SK-N-SH (cell line): ENCODE measurements around the gene KYAT1. TPM values are rescaled to one million over a fixed set of nuclear protein-coding genes. Genes with fewer than 3 reads are reported as not detected.

Source experiments
- CTCF ChIA-PET: fragments of 300-600, 350-600 bp; formaldehyde crosslinking; extraction: SDS; loops from one replicate; lab custom pipeline; 2021; lab: Yijun Ruan, JAX
- POLR2A ChIA-PET: fragments of 350-600 bp; sonication (Branson Sonifier 250); formaldehyde crosslinking; extraction: SDS; loops from one replicate; lab custom pipeline; 2020; ENCODE audit warnings: antibody characterized with exemption, inconsistent platforms; lab: Yijun Ruan, JAX
- DNase-seq: peaks from one replicate; pipeline ENCODE4 v3.0.0; 2012
- H2AFZ ChIP-seq: fragments of 200-600 bp; sonication (generic); 2 replicates; pipeline ENCODE4 v1.8.1; 2016; ENCODE audit warnings: antibody characterized with exemption, mild to moderate bottlenecking, low read depth
- H3F3A ChIP-seq: fragments of 200-600 bp; sonication (generic); replicated peaks from 2 replicates; pipeline ENCODE3; 2016; ENCODE audit warnings: antibody characterized with exemption, mild to moderate bottlenecking; ENCODE audit not compliant: insufficient read depth
- H3K27ac ChIP-seq, 2 experiments: fragments of 200-500 bp in 1 of 2; fragments of 200-600 bp in 1 of 2; sonication (Bioruptor generic) in 1 of 2; sonication (generic), shearing (Covaris generic) in 1 of 2; 2 replicates each; pipeline versions ENCODE4 v1.5.1 to v1.6.1; 2014 to 2016; ENCODE audit warnings: low read depth in 2 of 2, inconsistent platforms in 1 of 2, low read length in 1 of 2, mild to moderate bottlenecking in 1 of 2, mixed read lengths in 1 of 2
- H3K27me3 ChIP-seq: fragments of 200-600 bp; sonication (generic), shearing (Covaris generic); 2 replicates; pipeline ENCODE4 v1.6.1; 2016; ENCODE audit warnings: mixed run types; ENCODE audit not compliant: insufficient read depth
- H3K36me3 ChIP-seq, 2 experiments: fragments of 200-500 bp in 1 of 2; fragments of 200-600 bp in 1 of 2; sonication (Bioruptor generic) in 1 of 2; sonication (generic) in 1 of 2; replicated peaks in 1 of 2; 2 replicates each; pipeline versions ENCODE3 to v1.5.1; 2014 to 2016; ENCODE audit warnings: low read length in 1 of 2, mild to moderate bottlenecking in 1 of 2; ENCODE audit not compliant: insufficient read depth in 2 of 2, control insufficient read depth in 1 of 2
- H3K4me1 ChIP-seq, 2 experiments: fragments of 200-500 bp in 1 of 2; fragments of 200-600 bp in 1 of 2; sonication (Bioruptor generic) in 1 of 2; sonication (generic), shearing (Covaris generic) in 1 of 2; 2 replicates each; pipeline versions ENCODE4 v1.5.1 to v1.6.1; 2014 to 2016; ENCODE audit warnings: low read depth in 1 of 2, low read length in 1 of 2, mixed run types in 1 of 2; ENCODE audit not compliant: insufficient read depth in 2 of 2, control insufficient read depth in 1 of 2
- H3K4me2 ChIP-seq: fragments of 200-600 bp; sonication (generic), shearing (Covaris generic); 2 replicates; pipeline ENCODE4 v1.6.1; 2017; ENCODE audit warnings: mixed run types
- H3K4me3 ChIP-seq, 2 experiments: fragments of 200-500 bp in 1 of 2; fragments of 200-600 bp in 1 of 2; sonication (Bioruptor generic) in 1 of 2; sonication (generic), shearing (Covaris generic) in 1 of 2; 2 replicates each; pipeline versions ENCODE4 v1.5.1 to v1.8.1; 2014 to 2016; ENCODE audit warnings: low read depth in 2 of 2, inconsistent platforms in 1 of 2, low read length in 1 of 2, mild to moderate bottlenecking in 1 of 2, mixed read lengths in 1 of 2, moderate library complexity in 1 of 2
- H3K79me2 ChIP-seq: fragments of 200-600 bp; sonication (generic); 2 replicates; pipeline ENCODE4 v1.8.1; 2017; ENCODE audit warnings: mild to moderate bottlenecking; ENCODE audit not compliant: insufficient read depth
- H3K9ac ChIP-seq: fragments of 200-600 bp; sonication (generic); 2 replicates; pipeline ENCODE4 v1.6.1; 2017; ENCODE audit warnings: mixed run types
- H3K9me2 ChIP-seq: fragments of 200-600 bp; sonication (generic); 2 replicates; pipeline ENCODE4 v1.6.1; 2017; ENCODE audit warnings: mixed run types
- H3K9me3 ChIP-seq: fragments of 200-600 bp; sonication (generic); 2 replicates; pipeline ENCODE4 v1.6.1; 2017; ENCODE audit warnings: mixed run types, mild to moderate bottlenecking, moderate library complexity
- H4K20me1 ChIP-seq: fragments of 200-600 bp; sonication (generic); 2 replicates; pipeline ENCODE4 v1.6.1; 2017; ENCODE audit warnings: mild to moderate bottlenecking, mixed run types; ENCODE audit not compliant: insufficient read depth
- EP300 ChIP-seq, 2 experiments: IDR thresholded peaks; 2 replicates each; pipeline versions ENCODE4 v1.4.0 to v1.6.1; 2012; ENCODE audit warnings: borderline replicate concordance in 1 of 2, low read depth in 1 of 2, low read length in 1 of 2
- EZH2phosphoT487 ChIP-seq: fragments of 200-600 bp; sonication (generic); IDR thresholded peaks from 2 replicates; pipeline ENCODE4 v1.6.1; 2017; ENCODE audit warnings: low read depth, mixed run types, mild to moderate bottlenecking, antibody characterized with exemption, moderate library complexity, borderline replicate concordance
- FOSL2 ChIP-seq: IDR thresholded peaks from 2 replicates; pipeline ENCODE4 v1.4.0; 2012; ENCODE audit warnings: low read depth, mild to moderate bottlenecking, moderate library complexity, borderline replicate concordance
- FOXJ3 ChIP-seq: sonication (generic); formaldehyde crosslinking; IDR thresholded peaks from 2 replicates; pipeline ENCODE4 v1.5.1; 2020; ENCODE audit warnings: mild to moderate bottlenecking, missing genetic modification reagents
- FOXM1 ChIP-seq: IDR thresholded peaks from 2 replicates; pipeline ENCODE4 v1.4.0; 2012; ENCODE audit warnings: low read depth, mild to moderate bottlenecking
- GABPA ChIP-seq: IDR thresholded peaks from 2 replicates; pipeline ENCODE4 v1.4.0; 2012; ENCODE audit warnings: low read depth, mild to moderate bottlenecking
- GATA2 ChIP-seq: sonication (generic); formaldehyde crosslinking; IDR thresholded peaks from 2 replicates; pipeline ENCODE4 v1.5.0; 2020; ENCODE audit warnings: mild to moderate bottlenecking, missing genetic modification reagents
- MAX ChIP-seq: IDR thresholded peaks from 2 replicates; pipeline ENCODE4 v1.4.0; 2012; ENCODE audit warnings: low read depth
- MEF2A ChIP-seq: IDR thresholded peaks from 2 replicates; pipeline ENCODE4 v1.4.0; 2012; ENCODE audit warnings: low read depth, borderline replicate concordance
- NFIC ChIP-seq: IDR thresholded peaks from 2 replicates; pipeline ENCODE4 v1.4.0; 2012; ENCODE audit warnings: borderline replicate concordance
- NRF1 ChIP-seq: IDR thresholded peaks from 2 replicates; pipeline ENCODE4 v1.6.1; 2012; ENCODE audit warnings: low read depth, mild to moderate bottlenecking, low read length
- PBX3 ChIP-seq: IDR thresholded peaks from 2 replicates; pipeline ENCODE4; 2012
- POLR2AphosphoS5 ChIP-seq: IDR thresholded peaks from 2 replicates; pipeline ENCODE4 v1.6.1; 2012; ENCODE audit warnings: low read depth, low read length
- RCOR1 ChIP-seq: fragments of 150-350 bp; IDR thresholded peaks from 2 replicates; pipeline ENCODE4 v1.6.1; 2017; ENCODE audit warnings: antibody characterized with exemption, low read length
- RFX5 ChIP-seq: IDR thresholded peaks from 2 replicates; pipeline ENCODE4 v1.6.1; 2012; ENCODE audit warnings: mild to moderate bottlenecking, improper control_type of control experiment, low read length
- TCF12 ChIP-seq: IDR thresholded peaks from 2 replicates; pipeline ENCODE4 v1.4.0; 2012
- TEAD4 ChIP-seq: IDR thresholded peaks from 2 replicates; pipeline ENCODE4 v1.4.0; 2012; ENCODE audit warnings: mild to moderate bottlenecking, borderline replicate concordance; ENCODE audit not compliant: insufficient read depth
- USF1 ChIP-seq: IDR thresholded peaks from 2 replicates; pipeline ENCODE4 v1.4.0; 2012; ENCODE audit warnings: low read depth, borderline replicate concordance
- ZBTB33 ChIP-seq: IDR thresholded peaks from 2 replicates; pipeline ENCODE4 v1.4.0; 2012; ENCODE audit warnings: low read depth, borderline replicate concordance
- WGBS: methylation state at CpG from one replicate; pipeline ENCODE4 v1.1.6; 2017; ENCODE audit warnings: low lambda C conversion rate; 5-methylcytosine and 5-hydroxymethylcytosine counted together
- polyA plus RNA-seq, 3 experiments: library from polyadenylated mRNA; depleted of rRNA; stranded (reverse); fragments of >200 nt; gene quantifications; 2 replicates each; pipeline ENCODE4 v1.2.3, GENCODE V29; 2012

Gene KYAT1
- polyA plus RNA-seq, 1 of the 3 experiments (the other 2 are of a cell fraction) = 9.4 TPM

GRCh38 chr9:128909859-128910258 is 28.1 kb upstream of the KYAT1 start:
- TF ChIP-seq TCF12 (no peak), EZH2phosphoT487 (no peak), RCOR1 (no peak), TEAD4 (no peak), NRF1 (no peak), FOXM1 (no peak)
- peaks cover 13 to 29% of the 10 kb centered on the region in 2 experiments for H3K36me3 ChIP-seq
- H4K20me1 ChIP-seq = no peaks in the 10 kb centered on the region
- no peaks in the 10 kb centered on the region for H3K9me3 ChIP-seq
- ChIA-PET POLR2A (no interaction called here), CTCF (interaction anchor here (0.8 to 1.8 kb wide), 3 partner anchors 13 to 58 kb away, joined by 3 to 4 read pairs (median 3); no protein-coding TSS in a partner anchor)
- no peak for DNase-seq
- no peak overlapping the region for H3K4me3 ChIP-seq
- H3K27me3 ChIP-seq = no peaks in the 10 kb centered on the region
- H3K4me2 ChIP-seq = no peak overlapping the region
- peaks cover 57% of the 10 kb centered on the region for H3K79me2 ChIP-seq
- peaks cover 10% of the 10 kb centered on the region for H3F3A ChIP-seq
- WGBS = 91% methylated on average over 4 of the region's 4 CpGs
- no peak overlapping the region for H3K9ac ChIP-seq
- peaks cover 3 to 23% of the 10 kb centered on the region in 2 experiments; a peak in 3 of 4 replicates for H3K4me1 ChIP-seq
- no peak overlapping the region for H2AFZ ChIP-seq
- H3K27ac ChIP-seq = no peak overlapping the region
- H3K9me2 ChIP-seq = no peaks in the 10 kb centered on the region

- no peak for DNase-seq
- Histone ChIP-seq H3K36me3 (peaks cover 13 to 29% of the 10 kb centered on the region in 2 experiments), H4K20me1 (no peaks in the 10 kb centered on the region), H2AFZ (no peak overlapping the region), H3K9me3 (no peaks in the 10 kb centered on the region), H3K4me3 (no peak overlapping the region), H3K27ac (no peak overlapping the region), H3F3A (peaks cover 19% of the 10 kb centered on the region), H3K9ac (no peak overlapping the region), H3K79me2 (peaks cover 53% of the 10 kb centered on the region), H3K9me2 (no peaks in the 10 kb centered on the region), H3K4me1 (peaks cover 3 to 29% of the 10 kb centered on the region in 2 experiments; a peak in 3 of 4 replicates), H3K27me3 (no peaks in the 10 kb centered on the region), H3K4me2 (no peak overlapping the region)
- WGBS = 96% methylated on average over 11 of the region's 24 CpGs
- TF ChIP-seq NFIC (no peak), ZBTB33 (no peak), MEF2A (no peak), PBX3 (no peak), FOXM1 (no peak), GATA2 (CRISPR knock-in tag) (no peak), FOXJ3 (CRISPR knock-in tag) (no peak), TCF12 (no peak), FOSL2 (no peak), MAX (no peak), POLR2AphosphoS5 (no peak), EP300 (IDR thresholded peaks at IDR 0.05; ENCODE audit: borderline replicate concordance in 1 of 2, low read depth in 1 of 2, low read length in 1 of 2) (no peak), RFX5 (no peak), TEAD4 (no peak), USF1 (no peak), GABPA (no peak)
- ChIA-PET CTCF (interaction anchor here (0.9 to 1.8 kb wide), 4 partner anchors 19 to 57 kb away, joined by 4 to 6 read pairs (median 4); no protein-coding TSS in a partner anchor), POLR2A (no interaction called here)
Observed at GRCh38 chr9:128908372-128908771, 26.6 kb upstream of the KYAT1 start.
